Measurements from ENCODE around the gene CEP112. TPM values are rescaled to one million over a fixed set of nuclear protein-coding genes. Genes with fewer than 3 reads are reported as not detected.

The CEP112 gene
- polyA plus RNA-seq, 1 donor (not counting 4 experiments of a cell fraction or from before 2014, with no cell fraction given): 2.6 TPM

DNA sequence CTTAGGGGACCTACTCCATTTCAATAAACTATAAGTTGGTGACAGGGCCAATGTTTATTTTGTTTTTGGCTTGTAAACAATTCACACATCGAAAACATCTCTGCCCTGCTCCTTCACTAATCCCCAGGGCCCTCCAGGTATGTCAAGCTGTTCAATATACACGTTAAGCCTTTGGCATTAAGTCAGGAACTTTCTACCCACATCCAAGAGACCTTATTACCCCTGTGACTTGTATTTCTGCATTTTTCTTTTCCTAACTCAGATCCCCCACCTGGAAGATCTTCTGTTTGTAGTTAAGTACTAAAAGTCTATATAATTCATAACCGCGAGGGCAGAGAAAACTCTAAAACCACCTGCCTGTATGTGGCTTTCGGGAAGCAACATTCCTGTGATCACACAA lies 523.7 kb downstream of the CEP112 start:
- DNase-seq (ENCODE audit: low read depth, low spot score) (no peak), FAIRE-seq (no peak)
- no peak overlapping the region for H2AFZ ChIP-seq (ENCODE audit: control insufficient read depth, low read length)
- no peaks in the 10 kb centered on the region for H3K27me3 ChIP-seq (ENCODE audit: control insufficient read depth, extremely low read depth, insufficient read depth, low read length)
- no peaks in the 10 kb centered on the region for H3K9me3 ChIP-seq (ENCODE audit: control insufficient read depth, low read depth, low read length)
- H3K27ac ChIP-seq (ENCODE audit: control insufficient read depth, insufficient read depth, low read length): no peak overlapping the region
- H3K4me3 ChIP-seq (ENCODE audit: control insufficient read depth in 2 of 3, extremely low read depth in 1 of 3, insufficient read depth in 2 of 3, low read depth in 1 of 3, low read length in 3 of 3): no peak overlapping the region
- no peaks in the 10 kb centered on the region for H3K36me3 ChIP-seq (ENCODE audit: control insufficient read depth in 2 of 2, extremely low read depth in 1 of 2, insufficient read depth in 2 of 2, low read length in 2 of 2)
- H3K9ac ChIP-seq (ENCODE audit: control insufficient read depth, extremely low read depth, insufficient read depth, low read length): no peak overlapping the region
- H3K4me1 ChIP-seq (ENCODE audit: control insufficient read depth, extremely low read depth, insufficient read depth, low read length): no peaks in the 10 kb centered on the region
- H4K20me1 ChIP-seq (ENCODE audit: control insufficient read depth, extremely low read depth, insufficient read depth, low read length): no peaks in the 10 kb centered on the region
- no peak overlapping the region for H3K4me2 ChIP-seq (ENCODE audit: control insufficient read depth, extremely low read depth, insufficient read depth, low read depth, low read length)
- TF ChIP-seq EZH2 (IDR thresholded peaks at IDR 0.05; ENCODE audit: low read length): no peak
- TF ChIP-seq CTCF (optimal IDR thresholded peaks at IDR 0.05 in 1 of 3, IDR thresholded peaks at IDR 0.05 in 1 of 3, conservative IDR thresholded peaks at IDR 0.05 in 1 of 3; ENCODE audit: extremely low read depth in 1 of 3, insufficient read depth in 2 of 3, low read length in 3 of 3): no peak
- H3K9me1 ChIP-seq (ENCODE audit: control insufficient read depth, extremely low read depth, insufficient read depth, low read length): no peaks in the 10 kb centered on the region
- no peaks in the 10 kb centered on the region for H3K79me2 ChIP-seq (ENCODE audit: control insufficient read depth, insufficient read depth, low read length)
- dilution Hi-C loops (cut with MboI; ENCODE audit: extremely low pct_ligation_motif_present, low sequenced_read_pairs): no loop called here

GRCh38 chr17:65667656-65668055 lies 524.3 kb downstream of the CEP112 start:
- no peak overlapping the region for H2AFZ ChIP-seq (ENCODE audit: control insufficient read depth, low read length)
- dilution Hi-C loops (cut with MboI; ENCODE audit: extremely low pct_ligation_motif_present, low sequenced_read_pairs): no loop called here
- H3K79me2 ChIP-seq (ENCODE audit: control insufficient read depth, insufficient read depth, low read length): no peaks in the 10 kb centered on the region
- no peak for TF ChIP-seq CTCF (optimal IDR thresholded peaks at IDR 0.05 in 1 of 3, IDR thresholded peaks at IDR 0.05 in 1 of 3, conservative IDR thresholded peaks at IDR 0.05 in 1 of 3; ENCODE audit: extremely low read depth in 1 of 3, insufficient read depth in 2 of 3, low read length in 3 of 3)
- TF ChIP-seq EZH2 (IDR thresholded peaks at IDR 0.05; ENCODE audit: low read length): no peak
- H4K20me1 ChIP-seq (ENCODE audit: control insufficient read depth, extremely low read depth, insufficient read depth, low read length): no peaks in the 10 kb centered on the region
- H3K9ac ChIP-seq (ENCODE audit: control insufficient read depth, extremely low read depth, insufficient read depth, low read length): no peak overlapping the region
- FAIRE-seq (no peak), DNase-seq (ENCODE audit: low read depth, low spot score) (no peak)
- no peaks in the 10 kb centered on the region for H3K36me3 ChIP-seq (ENCODE audit: control insufficient read depth in 2 of 2, extremely low read depth in 1 of 2, insufficient read depth in 2 of 2, low read length in 2 of 2)
- no peaks in the 10 kb centered on the region for H3K9me1 ChIP-seq (ENCODE audit: control insufficient read depth, extremely low read depth, insufficient read depth, low read length)
- H3K4me2 ChIP-seq (ENCODE audit: control insufficient read depth, extremely low read depth, insufficient read depth, low read depth, low read length): no peak overlapping the region
- H3K4me1 ChIP-seq (ENCODE audit: control insufficient read depth, extremely low read depth, insufficient read depth, low read length): no peaks in the 10 kb centered on the region
- H3K9me3 ChIP-seq (ENCODE audit: control insufficient read depth, low read depth, low read length): no peaks in the 10 kb centered on the region
- no peaks in the 10 kb centered on the region for H3K27me3 ChIP-seq (ENCODE audit: control insufficient read depth, extremely low read depth, insufficient read depth, low read length)
- no peak overlapping the region for H3K27ac ChIP-seq (ENCODE audit: control insufficient read depth, insufficient read depth, low read length)
- no peak overlapping the region for H3K4me3 ChIP-seq (ENCODE audit: control insufficient read depth in 2 of 3, extremely low read depth in 1 of 3, insufficient read depth in 2 of 3, low read depth in 1 of 3, low read length in 3 of 3)

Measured in keratinocyte (primary cell).